Activated naive CD8-positive, alpha-beta T cell treated with anti-CD3 and anti-CD28 coated beads, Interleukin-2, amount 50 U/mL, for 16 hours (primary cell): ENCODE data around the gene CHI3L1.

Experiments used
- DNase-seq: peaks from one replicate; pipeline ENCODE4 v3.0.0-alpha.2; 2020; ENCODE audit warnings: low read depth, low spot score

CHI3L1 gene

DNA sequence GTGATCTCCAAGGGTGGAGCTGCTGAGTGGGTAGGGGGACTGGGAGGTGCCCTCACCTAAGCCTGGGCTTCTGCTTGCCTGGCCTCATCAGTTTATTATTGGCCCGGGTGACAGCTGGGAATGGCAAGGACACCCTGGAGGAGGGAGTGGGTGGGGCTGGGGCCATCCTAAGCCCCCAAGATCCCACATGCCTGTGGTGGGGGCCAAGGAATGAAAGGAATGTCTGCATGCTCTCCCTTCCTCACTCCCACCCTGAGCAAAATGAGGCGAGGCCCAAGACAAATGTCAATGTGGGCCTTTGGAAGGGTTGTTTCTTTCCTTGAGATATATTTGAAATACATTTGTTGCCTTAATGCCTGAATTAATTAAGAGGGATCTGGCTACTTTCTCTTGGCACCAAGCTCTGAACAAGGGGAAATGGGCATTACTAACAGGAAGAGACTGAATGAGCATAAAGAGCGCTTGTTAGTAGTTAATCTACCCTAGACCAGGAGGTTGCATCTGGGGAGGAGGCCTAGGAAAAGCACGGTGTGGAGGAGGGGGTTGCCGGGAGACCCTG, 19.7 kb upstream of the CHI3L1 start:
- no peak for DNase-seq

DNA sequence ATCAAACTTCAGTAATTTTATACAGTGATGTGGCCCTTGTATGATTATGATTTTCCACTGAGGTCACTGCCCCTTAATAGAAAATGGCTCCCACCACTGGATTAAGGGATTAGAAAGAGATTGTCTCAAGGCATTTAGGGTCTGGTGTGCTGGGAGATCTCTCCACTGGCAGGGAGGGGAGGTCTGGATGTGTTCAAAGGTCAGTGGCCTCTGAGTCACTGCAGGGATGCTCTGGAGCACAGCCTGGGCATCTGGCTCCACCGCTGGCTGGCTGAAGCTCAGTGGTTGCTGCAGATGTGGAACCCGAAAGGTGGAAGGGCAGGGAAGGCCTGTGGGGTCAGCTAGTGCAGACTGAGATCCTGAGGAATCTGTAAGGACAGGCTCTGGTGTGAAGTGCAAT, 18.3 kb upstream of the CHI3L1 start:
- DNase-seq, result no peak

DNA sequence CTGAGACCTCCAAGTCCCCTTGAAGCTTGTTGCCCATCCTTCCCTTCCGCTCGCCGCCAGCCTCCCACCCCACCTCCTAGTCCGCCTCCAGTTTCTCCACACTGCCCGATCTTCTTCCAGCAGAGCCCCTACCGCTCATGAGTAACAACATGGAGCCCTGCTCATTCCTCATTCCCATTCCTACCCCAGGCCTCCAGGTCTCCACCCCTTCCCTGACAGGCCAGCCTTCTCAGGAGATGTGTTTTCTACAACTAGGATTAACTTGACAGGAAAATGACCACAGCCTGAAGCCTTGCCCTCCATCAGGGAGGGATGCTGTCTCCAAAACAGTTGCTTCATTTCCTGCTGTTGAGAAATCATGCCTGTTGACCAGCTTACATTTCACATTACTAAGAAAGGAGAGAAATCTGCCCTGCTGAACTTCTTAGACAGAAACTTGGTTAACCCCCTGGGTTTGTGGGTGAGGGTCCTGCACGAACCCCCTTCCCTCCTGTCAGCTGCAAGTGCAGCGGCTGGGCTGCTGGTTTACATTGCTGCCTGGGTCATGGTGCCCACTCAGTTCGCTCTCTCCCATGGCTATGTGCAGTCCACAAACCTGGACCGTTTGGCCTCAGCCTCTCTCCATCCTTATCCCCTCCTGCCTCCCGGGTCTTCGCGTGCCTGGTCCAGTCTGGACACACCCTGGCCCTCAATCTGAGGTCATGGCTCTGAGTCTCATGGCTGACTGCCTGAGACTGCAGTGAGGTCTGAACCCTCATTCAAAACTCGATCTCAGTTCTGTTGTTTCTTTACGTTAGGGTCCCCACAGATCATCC, 16.1 kb upstream of the CHI3L1 start:
- no peak for DNase-seq

DNA sequence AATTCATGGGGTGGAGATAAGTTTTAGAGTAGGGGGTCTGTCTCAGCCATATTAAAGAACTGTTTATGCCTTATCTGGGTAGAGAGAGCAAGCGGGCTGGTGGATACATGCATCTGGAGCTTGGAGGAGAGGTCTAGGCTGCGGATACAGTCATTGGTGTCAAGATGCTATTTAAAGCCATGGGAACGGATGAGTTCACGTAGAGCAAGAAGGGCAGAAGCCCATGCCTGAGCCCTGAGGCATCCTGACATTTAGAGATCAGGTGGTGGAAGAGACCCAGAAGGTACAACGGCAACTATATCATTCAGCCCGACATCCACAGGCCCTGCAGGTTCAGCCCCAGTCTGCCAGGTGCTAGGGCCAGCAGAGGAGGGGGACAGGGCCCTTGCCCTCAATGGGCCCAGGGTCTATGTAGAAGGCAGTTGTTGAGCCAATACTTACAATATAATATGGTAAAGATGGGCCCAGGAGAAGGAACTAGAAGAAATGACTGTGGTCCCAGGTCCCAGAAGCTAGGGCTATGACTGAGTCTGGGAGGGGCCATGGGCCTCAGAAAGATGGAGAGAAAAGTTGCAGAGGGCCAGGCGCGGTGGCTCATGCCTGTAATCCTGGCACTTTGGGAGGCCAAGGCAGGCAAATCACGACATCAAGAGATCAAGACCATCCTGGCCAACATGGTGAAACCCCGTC, 15.2 kb upstream of the CHI3L1 start:
- DNase-seq, result no peak

- no peak for DNase-seq
These were observed 14.4 kb upstream of the CHI3L1 start for GRCh38 chr1:203200916-203201315.

DNA sequence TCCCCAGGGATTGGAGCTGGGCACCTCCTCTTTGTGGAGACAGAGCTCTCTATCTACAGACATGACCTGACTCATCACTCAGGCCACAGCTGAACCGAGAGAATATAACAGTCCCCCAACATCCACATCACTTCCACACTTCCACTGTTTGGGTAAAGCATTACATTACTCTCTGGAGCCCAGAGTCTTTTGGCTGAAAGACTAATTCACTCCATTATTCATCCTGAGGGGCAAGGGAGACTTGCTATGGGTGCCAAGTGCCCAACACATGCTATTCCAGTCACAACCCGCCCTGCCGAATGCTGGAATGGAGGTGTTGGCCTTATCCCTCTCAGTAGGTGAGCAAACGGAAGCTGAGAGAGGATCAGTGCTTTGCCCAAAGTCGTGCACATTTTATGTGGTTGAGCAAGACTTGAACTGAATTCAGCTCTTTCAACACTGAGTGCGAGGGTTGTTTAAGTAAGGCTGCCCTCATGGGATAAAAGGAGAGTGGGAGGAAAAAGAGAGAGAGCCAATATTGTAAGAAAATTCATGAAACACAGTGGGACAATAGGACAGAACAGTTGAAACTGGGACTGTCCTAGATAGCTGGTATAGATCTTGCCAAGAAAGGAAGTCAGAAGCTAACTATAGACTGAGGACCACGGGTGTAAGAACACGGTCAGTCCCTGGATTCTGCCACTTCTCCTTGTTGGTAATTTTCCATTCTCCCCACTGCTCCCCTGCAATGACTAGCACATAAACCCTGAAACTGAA, 13.5 kb upstream of the CHI3L1 start:
- no peak for DNase-seq

- no peak for DNase-seq
These were observed 12.9 kb upstream of the CHI3L1 start for GRCh38 chr1:203199481-203199815.

DNA sequence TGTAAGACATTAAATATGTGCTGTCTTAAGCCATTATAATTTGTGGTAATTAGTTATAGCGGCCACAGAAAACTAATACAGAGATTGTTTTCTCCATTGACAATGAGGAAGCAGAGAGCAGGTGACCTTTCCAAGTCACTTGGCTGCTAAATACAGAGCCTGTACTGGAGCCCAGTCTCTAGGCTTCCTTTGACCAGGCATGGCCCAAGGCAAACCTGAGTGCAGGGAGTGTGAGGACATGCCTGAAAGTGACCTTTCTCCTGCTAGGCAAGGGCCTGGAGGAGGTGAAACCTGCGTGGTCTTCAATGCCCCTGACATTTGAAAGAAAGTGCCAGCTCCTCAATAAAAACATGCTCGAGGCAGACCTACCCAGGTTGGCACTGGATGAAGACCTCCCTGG, 12.5 kb upstream of the CHI3L1 start:
- DNase-seq, result no peak

GRCh38 chr1:203197625-203198024, 11.1 kb upstream of the CHI3L1 start:
- no peak for DNase-seq

GRCh38 chr1:203196371-203196770, 9.9 kb upstream of the CHI3L1 start:
- no peak for DNase-seq

- DNase-seq, result no peak
These were observed 4.4 kb upstream of the CHI3L1 start for GRCh38 chr1:203190949-203191348.

DNA sequence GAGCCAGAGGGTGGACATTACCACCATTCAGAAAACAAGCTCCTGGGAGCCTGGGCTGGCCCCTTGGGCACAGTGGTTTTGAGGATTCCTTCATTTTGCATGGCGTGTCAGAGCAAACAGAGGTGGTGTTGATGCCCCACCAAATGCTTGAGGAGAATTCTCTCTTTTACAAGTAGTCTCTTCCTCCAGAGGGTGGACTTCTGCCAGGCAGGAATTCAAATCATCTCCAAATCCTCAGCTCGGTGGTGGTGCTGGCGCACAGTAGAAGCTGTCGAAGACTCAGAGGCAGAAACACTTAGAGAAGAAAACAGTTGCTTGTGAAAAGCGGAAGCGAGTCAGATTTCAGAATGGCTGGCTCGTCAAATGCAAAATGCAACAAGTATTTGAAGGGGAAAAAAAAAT, 3.4 kb upstream of the CHI3L1 start:
- DNase-seq, result no peak

DNA sequence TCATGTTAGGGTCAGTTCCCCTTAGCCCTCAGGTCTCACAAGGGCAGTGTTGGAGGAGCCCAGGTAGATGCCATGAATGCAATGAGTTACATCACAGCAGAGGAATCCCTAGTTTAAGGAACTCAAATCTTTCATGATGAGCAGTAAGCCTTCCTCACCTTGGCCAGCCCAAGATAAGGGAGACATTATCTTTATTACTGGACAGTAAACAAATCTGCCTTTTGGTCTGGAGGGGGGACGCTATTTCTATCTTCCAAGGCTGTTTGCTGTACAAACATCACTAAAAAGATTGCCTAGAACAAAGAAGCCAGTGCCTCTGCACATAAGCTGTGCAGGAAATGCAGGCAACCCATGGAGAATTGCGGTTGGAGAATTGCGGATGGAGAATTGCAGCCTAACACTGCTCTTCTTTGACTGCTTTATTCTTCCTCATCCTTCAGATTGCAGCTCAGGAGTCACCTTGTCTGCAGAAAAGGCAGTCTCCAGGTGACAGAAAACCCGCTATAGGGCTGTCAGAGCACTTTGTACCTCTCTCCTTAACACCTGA, 2.3 kb upstream of the CHI3L1 start:
- DNase-seq, result no peak

DNA sequence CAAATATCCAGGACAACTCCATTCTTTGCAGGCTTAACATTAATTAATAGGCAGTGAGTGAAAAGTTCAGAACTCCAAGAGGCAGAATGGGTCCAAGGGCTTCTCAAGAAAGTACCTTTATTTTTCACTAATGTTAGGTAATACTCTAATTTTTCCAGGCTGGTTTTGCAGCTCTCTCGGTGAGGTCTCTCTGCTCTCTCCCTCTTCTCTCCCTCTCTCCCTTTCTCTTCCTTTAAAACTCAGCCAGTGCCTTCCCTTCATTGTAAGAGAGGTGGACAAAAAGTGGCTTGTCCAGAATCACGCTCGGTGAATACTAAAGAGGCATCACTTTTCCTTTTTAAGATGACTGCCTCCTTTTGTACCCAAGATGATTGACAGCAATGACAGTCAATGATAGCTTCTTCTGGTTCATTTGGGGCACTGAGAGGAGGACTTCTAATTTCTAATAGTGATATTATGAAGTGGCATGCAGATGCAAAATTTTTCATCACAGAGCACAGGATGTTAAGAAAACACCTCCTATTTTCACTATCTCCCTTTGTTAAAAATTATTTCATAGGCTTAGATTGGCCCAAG, 1.3 kb upstream of the CHI3L1 start:
- no peak for DNase-seq

DNA sequence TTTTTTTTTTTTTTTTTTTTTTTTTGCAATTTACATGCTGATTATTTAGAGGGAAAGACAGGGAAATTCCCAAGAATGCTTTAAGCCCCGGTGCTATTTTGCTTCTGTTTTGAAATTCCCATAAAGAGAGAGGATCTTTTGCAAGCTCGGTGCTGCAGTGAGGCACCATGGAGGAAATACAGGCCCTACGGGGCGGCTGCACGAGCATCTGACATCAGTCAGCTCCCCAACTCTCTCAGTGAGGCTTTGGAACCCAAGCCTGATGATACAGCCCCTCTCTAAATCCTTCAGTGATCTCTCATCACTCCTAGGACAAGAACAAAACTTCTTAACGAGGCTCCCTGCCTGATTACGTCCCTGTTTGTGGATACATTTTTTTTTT, 791 bp upstream of the CHI3L1 start:
- no peak for DNase-seq

GRCh38 chr1:203186091-203186445, 436 bp downstream of the CHI3L1 start:
- DNase-seq, result no peak

GRCh38 chr1:203185585-203185984, 919 bp downstream of the CHI3L1 start:
- DNase-seq, result no peak

- DNase-seq, result no peak
These were observed 1.4 kb downstream of the CHI3L1 start for GRCh38 chr1:203185061-203185461.

DNA sequence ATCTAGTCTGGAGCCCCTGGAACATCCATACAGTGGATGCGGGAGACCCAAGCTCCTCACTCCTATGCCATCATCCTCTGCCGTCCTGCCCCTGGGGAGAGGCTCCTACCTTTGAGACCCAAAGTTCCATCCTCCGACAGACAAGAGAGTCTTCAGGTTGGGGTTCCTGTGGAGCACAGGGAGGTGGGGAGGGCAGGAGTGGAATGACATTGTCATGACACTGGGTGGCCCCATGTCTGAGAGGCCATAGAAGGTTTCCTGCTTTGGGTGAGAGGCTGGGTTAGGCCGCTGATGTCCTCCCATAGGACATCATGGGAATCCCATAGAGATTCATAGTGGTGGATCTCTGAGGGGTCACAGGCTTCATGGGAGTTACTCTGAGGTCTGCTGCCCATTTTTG, 2.0 kb downstream of the CHI3L1 start:
- no peak for DNase-seq

DNA sequence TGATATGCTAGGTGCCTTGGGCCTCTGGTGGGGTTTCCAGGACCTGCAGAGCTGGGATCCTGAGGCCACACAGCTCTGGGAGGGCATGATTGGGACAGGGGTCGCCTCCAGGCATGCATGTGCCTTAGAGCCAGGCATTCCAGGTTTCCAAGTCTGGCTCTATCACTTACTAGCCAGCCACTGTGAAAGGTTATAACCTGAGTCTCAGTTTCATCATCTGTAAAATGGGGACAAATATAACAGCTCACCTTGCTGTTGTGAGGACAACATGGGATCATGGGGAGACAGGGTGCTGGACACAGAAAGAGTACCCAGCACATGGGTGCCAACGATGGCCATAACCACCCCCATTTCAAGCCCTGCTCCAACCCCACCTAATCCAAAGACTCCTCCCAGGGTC, 2.7 kb downstream of the CHI3L1 start:
- no peak for DNase-seq

DNA sequence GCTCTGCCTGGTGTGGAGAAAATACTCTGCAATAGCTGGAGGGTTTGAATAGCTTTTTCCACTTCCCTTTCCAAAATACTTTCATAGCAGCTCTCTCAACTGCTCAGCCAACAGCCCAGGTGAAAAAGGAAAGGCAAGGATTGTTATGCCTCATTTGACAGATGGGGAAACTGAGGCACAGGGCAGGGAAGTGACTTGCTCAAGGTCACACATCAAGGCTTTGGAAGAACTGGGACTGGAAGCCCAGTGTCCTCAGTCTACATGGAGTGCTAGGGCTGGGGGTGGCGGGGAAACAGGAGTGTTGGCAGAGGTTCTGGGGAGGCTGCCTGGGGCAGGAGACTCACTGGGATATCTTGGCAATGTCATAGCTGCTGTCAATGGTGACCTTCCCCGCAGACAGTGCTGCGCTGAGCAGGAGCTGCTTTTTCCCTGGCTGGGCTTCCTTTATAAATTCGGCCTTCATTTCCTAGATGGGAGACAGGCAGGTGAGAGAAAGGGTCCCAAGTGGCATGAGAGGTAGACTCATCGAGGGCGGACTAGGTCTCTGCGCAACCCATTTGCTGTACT, 4.0 kb downstream of the CHI3L1 start:
- DNase-seq, result no peak
